ENCODE results near the gene PTDSS2.

PTDSS2 gene

GRCh38 chr11:438101-438844 lies 11.8 kb upstream of the PTDSS2 start:
- no peak overlapping the region for H3K9ac ChIP-seq (ENCODE audit: low read length)
- H3K4me1 ChIP-seq (ENCODE audit: insufficient read depth, low read length), result no peaks in the 10 kb centered on the region
- no peak overlapping the region for H3K27ac ChIP-seq (ENCODE audit: low read depth, low read length)
- no peaks in the 10 kb centered on the region for H3K36me3 ChIP-seq (ENCODE audit: insufficient read depth, low read length)
- no peak overlapping the region for H3K4me3 ChIP-seq (ENCODE audit: low read depth in 1 of 2, low read length in 2 of 2)
- H3K27me3 ChIP-seq (ENCODE audit: control insufficient read depth in 1 of 2, insufficient read depth in 2 of 2, low read length in 2 of 2), result peaks cover 0 to 19% of the 10 kb centered on the region in 2 donors
- no peaks in the 10 kb centered on the region for H3K9me3 ChIP-seq (ENCODE audit: low read length)

- Histone ChIP-seq H3K4me1 (ENCODE audit: insufficient read depth, low read length) (no peaks in the 10 kb centered on the region), H3K36me3 (ENCODE audit: insufficient read depth, low read length) (no peaks in the 10 kb centered on the region), H3K27me3 (ENCODE audit: control insufficient read depth in 1 of 2, insufficient read depth in 2 of 2, low read length in 2 of 2) (peaks cover 0 to 19% of the 10 kb centered on the region in 2 donors), H3K9me3 (ENCODE audit: low read length) (no peaks in the 10 kb centered on the region), H3K27ac (ENCODE audit: low read depth, low read length) (no peak overlapping the region), H3K9ac (ENCODE audit: low read length) (no peak overlapping the region), H3K4me3 (ENCODE audit: low read depth in 1 of 2, low read length in 2 of 2) (no peak overlapping the region)
These were observed 10.6 kb upstream of the PTDSS2 start for GRCh38 chr11:439315-440064.

- no peak overlapping the region for H3K9ac ChIP-seq (ENCODE audit: low read length)
- no peak overlapping the region for H3K27ac ChIP-seq (ENCODE audit: low read depth, low read length)
- no peak overlapping the region for H3K4me3 ChIP-seq (ENCODE audit: low read depth in 1 of 2, low read length in 2 of 2)
- H3K4me1 ChIP-seq (ENCODE audit: insufficient read depth, low read length), result no peaks in the 10 kb centered on the region
- H3K27me3 ChIP-seq (ENCODE audit: control insufficient read depth in 1 of 2, insufficient read depth in 2 of 2, low read length in 2 of 2), result peaks cover 0 to 19% of the 10 kb centered on the region in 2 donors
- no peaks in the 10 kb centered on the region for H3K36me3 ChIP-seq (ENCODE audit: insufficient read depth, low read length)
- H3K9me3 ChIP-seq (ENCODE audit: low read length), result no peaks in the 10 kb centered on the region
These were observed 9.7 kb upstream of the PTDSS2 start for GRCh38 chr11:440065-441042.

- H3K27ac ChIP-seq (ENCODE audit: low read depth, low read length), result no peak overlapping the region
These were observed 9.0 kb upstream of the PTDSS2 start for GRCh38 chr11:441043-441417.

GRCh38 chr11:441418-442274 lies 8.4 kb upstream of the PTDSS2 start, which contains the start of gene ANO9:
Gene ANO9 (minus strand): TSS chr11:442011. CDS start chr11:441926, 85 bp downstream.
- Histone ChIP-seq H3K9ac (ENCODE audit: low read length) (no peak within 1 kb of the TSS), H3K4me3 (ENCODE audit: low read depth in 1 of 2, low read length in 2 of 2) (no peak within 1 kb of the TSS)

More at GRCh38 chr11:441043-441417, 9.0 kb upstream of the PTDSS2 start:
- peaks cover 0 to 22% of the 10 kb centered on the region in 2 donors for H3K27me3 ChIP-seq (ENCODE audit: control insufficient read depth in 1 of 2, insufficient read depth in 2 of 2, low read length in 2 of 2)
- no peak overlapping the region for H3K4me3 ChIP-seq (ENCODE audit: low read depth in 1 of 2, low read length in 2 of 2)
- H3K9ac ChIP-seq (ENCODE audit: low read length), result no peak overlapping the region
- no peaks in the 10 kb centered on the region for H3K9me3 ChIP-seq (ENCODE audit: low read length)
- H3K36me3 ChIP-seq (ENCODE audit: insufficient read depth, low read length), result no peaks in the 10 kb centered on the region
- H3K4me1 ChIP-seq (ENCODE audit: insufficient read depth, low read length), result no peaks in the 10 kb centered on the region

GRCh38 chr11:442611-443081 lies 7.4 kb upstream of the PTDSS2 start:
- H3K4me3 ChIP-seq (ENCODE audit: low read depth in 1 of 2, low read length in 2 of 2), result no peak overlapping the region
- peaks cover 0 to 23% of the 10 kb centered on the region in 2 donors for H3K27me3 ChIP-seq (ENCODE audit: control insufficient read depth in 1 of 2, insufficient read depth in 2 of 2, low read length in 2 of 2)
- H3K9ac ChIP-seq (ENCODE audit: low read length), result no peak overlapping the region
- H3K27ac ChIP-seq (ENCODE audit: low read depth, low read length), result no peak overlapping the region
- no peaks in the 10 kb centered on the region for H3K9me3 ChIP-seq (ENCODE audit: low read length)
- no peaks in the 10 kb centered on the region for H3K36me3 ChIP-seq (ENCODE audit: insufficient read depth, low read length)
- H3K4me1 ChIP-seq (ENCODE audit: insufficient read depth, low read length), result no peaks in the 10 kb centered on the region

More at GRCh38 chr11:441418-442274, 8.4 kb upstream of the PTDSS2 start, which contains the start of gene ANO9:
- Histone ChIP-seq H3K36me3 (ENCODE audit: insufficient read depth, low read length) (no peaks in the 10 kb centered on the region), H3K4me1 (ENCODE audit: insufficient read depth, low read length) (no peaks in the 10 kb centered on the region), H3K9me3 (ENCODE audit: low read length) (no peaks in the 10 kb centered on the region), H3K27ac (ENCODE audit: low read depth, low read length) (no peak within 1 kb of the TSS), H3K27me3 (ENCODE audit: control insufficient read depth in 1 of 2, insufficient read depth in 2 of 2, low read length in 2 of 2) (peaks cover 0 to 23% of the 10 kb centered on the region in 2 donors)

GRCh38 chr11:443542-444199 lies 6.4 kb upstream of the PTDSS2 start:
- no peak overlapping the region for H3K27ac ChIP-seq (ENCODE audit: low read depth, low read length)
- no peak overlapping the region for H3K4me3 ChIP-seq (ENCODE audit: low read depth in 1 of 2, low read length in 2 of 2)
- H3K9ac ChIP-seq (ENCODE audit: low read length), result no peak overlapping the region
- H3K27me3 ChIP-seq (ENCODE audit: control insufficient read depth in 1 of 2, insufficient read depth in 2 of 2, low read length in 2 of 2), result peaks cover 0 to 23% of the 10 kb centered on the region in 2 donors
- H3K36me3 ChIP-seq (ENCODE audit: insufficient read depth, low read length), result no peaks in the 10 kb centered on the region
- peaks cover 3% of the 10 kb centered on the region for H3K4me1 ChIP-seq (ENCODE audit: insufficient read depth, low read length)
- no peaks in the 10 kb centered on the region for H3K9me3 ChIP-seq (ENCODE audit: low read length)

GRCh38 chr11:444396-445144 lies 5.5 kb upstream of the PTDSS2 start:
- peaks cover 11% of the 10 kb centered on the region for H3K4me1 ChIP-seq (ENCODE audit: insufficient read depth, low read length)
- no peak overlapping the region for H3K9ac ChIP-seq (ENCODE audit: low read length)
- no peaks in the 10 kb centered on the region for H3K36me3 ChIP-seq (ENCODE audit: insufficient read depth, low read length)
- no peaks in the 10 kb centered on the region for H3K9me3 ChIP-seq (ENCODE audit: low read length)
- no peak overlapping the region for H3K4me3 ChIP-seq (ENCODE audit: low read depth in 1 of 2, low read length in 2 of 2)
- no peak overlapping the region for H3K27ac ChIP-seq (ENCODE audit: low read depth, low read length)
- H3K27me3 ChIP-seq (ENCODE audit: control insufficient read depth in 1 of 2, insufficient read depth in 2 of 2, low read length in 2 of 2), result peaks cover 0 to 23% of the 10 kb centered on the region in 2 donors

GRCh38 chr11:445765-446588 lies 4.1 kb upstream of the PTDSS2 start:
- peaks cover 14% of the 10 kb centered on the region for H3K4me1 ChIP-seq (ENCODE audit: insufficient read depth, low read length)
- H3K9ac ChIP-seq (ENCODE audit: low read length), result no peak overlapping the region
- H3K4me3 ChIP-seq (ENCODE audit: low read depth in 1 of 2, low read length in 2 of 2), result no peak overlapping the region
- no peaks in the 10 kb centered on the region for H3K9me3 ChIP-seq (ENCODE audit: low read length)
- H3K36me3 ChIP-seq (ENCODE audit: insufficient read depth, low read length), result no peaks in the 10 kb centered on the region
- no peak overlapping the region for H3K27ac ChIP-seq (ENCODE audit: low read depth, low read length)
- H3K27me3 ChIP-seq (ENCODE audit: control insufficient read depth in 1 of 2, insufficient read depth in 2 of 2, low read length in 2 of 2), result peaks cover 0 to 18% of the 10 kb centered on the region in 2 donors
